ENCODE data around the gene RNU6-9. TPM values are rescaled to one million over a fixed set of nuclear protein-coding genes. Genes with fewer than 3 reads are reported as not detected.

Gene RNU6-9
- total RNA-seq, 1 donor from 2014 or later = not detected

GRCh38 chr19:924553-925086 lies 31.3 kb downstream of the RNU6-9 start:
- H3K27me3 Mint-ChIP-seq (ENCODE audit: low read depth) = peaks cover 30% of the 10 kb centered on the region
- no peak overlapping the region for H3K27ac Mint-ChIP-seq (ENCODE audit: unreplicated experiment)
- H3K4me1 Mint-ChIP-seq = peaks cover 8% of the 10 kb centered on the region
- no peaks in the 10 kb centered on the region for H3K36me3 Mint-ChIP-seq (ENCODE audit: low read depth)
- DNase-seq (ENCODE audit: low read depth, low spot score) = no peak
- H3K9me3 Mint-ChIP-seq = no peaks in the 10 kb centered on the region
- no peak for TF ChIP-seq CTCF (conservative IDR thresholded peaks at IDR 0.05)
- H3K4me3 Mint-ChIP-seq = peak overlapping the region; percentile 69

- Mint-ChIP-seq H3K4me1 (peaks cover 8% of the 10 kb centered on the region), H3K4me3 (peak overlapping the region; percentile 83), H3K9me3 (no peaks in the 10 kb centered on the region), H3K27me3 (ENCODE audit: low read depth) (peaks cover 27% of the 10 kb centered on the region), H3K27ac (ENCODE audit: unreplicated experiment) (no peak overlapping the region), H3K36me3 (ENCODE audit: low read depth) (no peaks in the 10 kb centered on the region)
- TF ChIP-seq CTCF (conservative IDR thresholded peaks at IDR 0.05) = no peak
- no peak for DNase-seq (ENCODE audit: low read depth, low spot score)
Measured at GRCh38 chr19:925087-925525, 31.8 kb downstream of the RNU6-9 start.

GRCh38 chr19:925526-926322 lies 32.4 kb downstream of the RNU6-9 start, which contains the start of gene ARID3A:
Gene ARID3A (plus strand): TSS chr19:926035. CDS start chr19:929529, 3,494 bp downstream.
- no peak for TF ChIP-seq CTCF (conservative IDR thresholded peaks at IDR 0.05)
- Mint-ChIP-seq H3K9me3 (no peaks in the 10 kb centered on the region), H3K27ac (ENCODE audit: unreplicated experiment) (no peak within 1 kb of the TSS), H3K4me1 (peaks cover 8% of the 10 kb centered on the region), H3K4me3 (peak within 1 kb of the TSS; percentile 95), H3K27me3 (ENCODE audit: low read depth) (peaks cover 22% of the 10 kb centered on the region), H3K36me3 (ENCODE audit: low read depth) (no peaks in the 10 kb centered on the region)
- DNase-seq (ENCODE audit: low read depth, low spot score) = peak; percentile 78

- Mint-ChIP-seq H3K27me3 (ENCODE audit: low read depth) (peaks cover 17% of the 10 kb centered on the region), H3K36me3 (ENCODE audit: low read depth) (no peaks in the 10 kb centered on the region), H3K27ac (ENCODE audit: unreplicated experiment) (no peak overlapping the region), H3K4me3 (peak overlapping the region; percentile 79), H3K9me3 (no peaks in the 10 kb centered on the region), H3K4me1 (peaks cover 8% of the 10 kb centered on the region)
- DNase-seq (ENCODE audit: low read depth, low spot score) = no peak
- no peak for TF ChIP-seq CTCF (conservative IDR thresholded peaks at IDR 0.05)
Measured at GRCh38 chr19:926323-926588, 33.0 kb downstream of the RNU6-9 start.

- peaks cover 12% of the 10 kb centered on the region for H3K27me3 Mint-ChIP-seq (ENCODE audit: low read depth)
- H3K9me3 Mint-ChIP-seq = no peaks in the 10 kb centered on the region
- peak; percentile 53 for DNase-seq (ENCODE audit: low read depth, low spot score)
- peak overlapping the region; percentile 95 for H3K4me3 Mint-ChIP-seq
- H3K4me1 Mint-ChIP-seq = peaks cover 7% of the 10 kb centered on the region
- no peaks in the 10 kb centered on the region for H3K36me3 Mint-ChIP-seq (ENCODE audit: low read depth)
- TF ChIP-seq CTCF (conservative IDR thresholded peaks at IDR 0.05) = no peak
- H3K27ac Mint-ChIP-seq (ENCODE audit: unreplicated experiment) = no peak overlapping the region
Measured at GRCh38 chr19:926589-927350, 33.5 kb downstream of the RNU6-9 start.
